BJ (cell line): ENCODE data around the gene RPS6KA2. TPM values are rescaled to one million over a fixed set of nuclear protein-coding genes. Genes with fewer than 3 reads are reported as not detected.

Experiments used
- CTCF ChIA-PET: fragments of 350-600 bp; formaldehyde crosslinking; extraction: SDS; loops from one replicate; lab custom pipeline; 2021; ENCODE audit warnings: antibody characterized with exemption, inconsistent platforms; lab: Yijun Ruan, JAX
- POLR2A ChIA-PET: fragments of 300-600 bp; sonication (Branson Sonifier 250); formaldehyde crosslinking; extraction: SDS; loops from one replicate; lab custom pipeline; 2021; ENCODE audit warnings: antibody characterized with exemption; lab: Charles Lee
- DNase-seq: peaks from one replicate; pipeline ENCODE4 v3.0.0-alpha.2; 2011; ENCODE audit warnings: low read depth
- H3K27me3 ChIP-seq: 2 replicates; pipeline ENCODE4 v1.6.0; 2011; ENCODE audit warnings: low read length; ENCODE audit not compliant: control insufficient read depth, insufficient read depth
- H3K36me3 ChIP-seq: 2 replicates; pipeline ENCODE4 v1.5.1; 2011; ENCODE audit warnings: low read length; ENCODE audit not compliant: control insufficient read depth, insufficient read depth
- H3K4me3 ChIP-seq: 2 replicates; pipeline ENCODE4 v1.5.1; 2011; ENCODE audit warnings: low read depth, mild to moderate bottlenecking, control low read depth, low read length
- CTCF ChIP-seq: IDR thresholded peaks from 2 replicates; pipeline ENCODE4 v1.5.1; 2011; ENCODE audit warnings: low read depth, mild to moderate bottlenecking, control low read depth, inconsistent platforms, low read length, moderate library complexity; ENCODE audit not compliant: insufficient read depth
- polyA plus RNA-seq: library from polyadenylated mRNA; depleted of rRNA; stranded (reverse); fragments of >200 nt; gene quantifications from 2 replicates; pipeline ENCODE4 v1.2.3, GENCODE V29; 2011

Gene RPS6KA2
- polyA plus RNA-seq, 1 experiment: 80.8 TPM

DNA sequence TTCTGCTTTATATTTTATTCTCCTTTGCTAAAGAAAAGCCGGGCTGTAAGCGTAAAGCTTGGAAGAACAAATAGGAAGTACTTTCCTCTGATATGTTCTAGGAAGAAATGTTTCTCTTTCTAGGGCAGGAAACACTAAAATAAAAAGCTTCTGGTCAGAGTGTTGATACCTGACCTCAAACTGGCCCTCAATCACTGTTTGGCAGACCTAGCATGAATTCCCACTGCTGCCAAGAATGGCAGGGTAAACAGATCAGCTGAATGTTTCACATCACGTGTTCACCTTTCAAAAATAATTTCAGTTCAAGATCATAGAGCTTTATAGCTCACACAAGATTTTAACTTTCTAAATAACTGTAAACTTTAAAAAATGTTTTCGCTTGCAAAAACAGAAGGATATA is 247.3 kb downstream of the RPS6KA2 start:
- ChIA-PET POLR2A (no interaction called here), CTCF (interaction anchor here (0.6 to 0.9 kb wide), 4 partner anchors 11 to 351 kb away, joined by 3 to 6 read pairs (median 3); no protein-coding TSS in a partner anchor)
- DNase-seq: no peak
- no peak overlapping the region for H3K4me3 ChIP-seq
- H3K36me3 ChIP-seq: no peaks in the 10 kb centered on the region
- TF ChIP-seq CTCF: no peak
- no peaks in the 10 kb centered on the region for H3K27me3 ChIP-seq

- DNase-seq: no peak
- Histone ChIP-seq H3K36me3 (no peaks in the 10 kb centered on the region), H3K4me3 (no peak overlapping the region), H3K27me3 (no peaks in the 10 kb centered on the region)
- ChIA-PET POLR2A (no interaction called here), CTCF (interaction anchor here (0.6 to 2.0 kb wide), 7 partner anchors 12 to 352 kb away, joined by 3 to 6 read pairs (median 3); no protein-coding TSS in a partner anchor)
- TF ChIP-seq CTCF: no peak
Observed at GRCh38 chr6:166379103-166379586, 247.9 kb downstream of the RPS6KA2 start.

GRCh38 chr6:166377721-166378120 is 249.3 kb downstream of the RPS6KA2 start:
- H3K4me3 ChIP-seq: no peak overlapping the region
- CTCF ChIA-PET: interaction anchor here (1.1 to 2.0 kb wide), 4 partner anchors 11 to 102 kb away, joined by 3 to 5 read pairs (median 4); no protein-coding TSS in a partner anchor
- no peaks in the 10 kb centered on the region for H3K36me3 ChIP-seq
- POLR2A ChIA-PET: no interaction called here
- DNase-seq: no peak
- H3K27me3 ChIP-seq: no peaks in the 10 kb centered on the region
- no peak for TF ChIP-seq CTCF

DNA sequence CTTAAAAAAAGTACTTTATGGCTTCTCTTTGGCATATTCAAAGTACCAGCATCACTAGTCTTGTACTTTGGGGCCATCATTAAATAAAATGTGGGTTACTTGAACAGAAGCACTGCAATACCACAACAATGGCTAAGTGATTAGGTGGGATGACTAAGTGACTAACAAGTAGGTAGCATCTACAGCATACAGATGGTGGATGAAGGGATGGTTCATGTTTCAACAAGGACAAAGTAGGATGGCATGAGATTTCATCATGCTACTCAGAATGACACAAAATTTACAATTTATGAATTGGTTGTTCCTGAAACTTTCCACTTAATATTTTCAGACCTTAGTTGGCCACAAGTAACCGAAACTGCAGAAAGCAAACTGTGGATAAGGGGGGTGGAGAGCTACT is 252.0 kb downstream of the RPS6KA2 start:
- Histone ChIP-seq H3K27me3 (no peaks in the 10 kb centered on the region), H3K4me3 (no peak overlapping the region), H3K36me3 (no peaks in the 10 kb centered on the region)
- DNase-seq: no peak
- no peak for TF ChIP-seq CTCF
- ChIA-PET POLR2A (no interaction called here), CTCF (no interaction called here)

- TF ChIP-seq CTCF: no peak
- H3K36me3 ChIP-seq: no peaks in the 10 kb centered on the region
- POLR2A ChIA-PET: no interaction called here
- CTCF ChIA-PET: no interaction called here
- no peak for DNase-seq
- no peak overlapping the region for H3K4me3 ChIP-seq
- no peaks in the 10 kb centered on the region for H3K27me3 ChIP-seq
Observed at GRCh38 chr6:166370489-166370888, 256.6 kb downstream of the RPS6KA2 start.
